Left lobe of liver (tissue), 2 donors: Measurements from ENCODE around the gene SGIP1. TPM values are rescaled to one million over a fixed set of nuclear protein-coding genes. Genes with fewer than 3 reads are reported as not detected.

ENCODE experiments used
- ATAC-seq: fragments of 200-7000 bp; cut with Tn5 transposase; one replicate; pipeline ENCODE4 v1.9.1; 2020; ENCODE audit warnings: mild to moderate bottlenecking, moderate library complexity
- DNase-seq: peaks from one replicate; pipeline ENCODE4 v3.0.0-alpha.2; 2020; ENCODE audit warnings: low spot score
- total RNA-seq: library from RNA; stranded (reverse); gene quantifications from one replicate; pipeline ENCODE4 v1.2.1, GENCODE V29; 2021
- donor health status: DM: no; HTN: no; CAD: no; lungs with moderate emphysema.
- donor health status: DM: no; HTN: yes; CAD: no.

The SGIP1 gene
- total RNA-seq, 1 donor from 2014 or later = 0.30 TPM

- ATAC-seq (no peak), DNase-seq (no peak)
Measured at GRCh38 chr1:66671455-66671854, 137.5 kb downstream of the SGIP1 start.

- ATAC-seq = no peak
- DNase-seq = no peak
Measured at GRCh38 chr1:66676613-66677298, 142.8 kb downstream of the SGIP1 start.

GRCh38 chr1:66678146-66678545, 144.2 kb downstream of the SGIP1 start:
- ATAC-seq = no peak
- DNase-seq = no peak

- no peak for DNase-seq
- no peak for ATAC-seq
Measured at GRCh38 chr1:66679140-66679539, 145.2 kb downstream of the SGIP1 start.

GRCh38 chr1:66681686-66682085, 147.7 kb downstream of the SGIP1 start:
- DNase-seq (no peak), ATAC-seq (no peak)

GRCh38 chr1:66682106-66682505, 148.2 kb downstream of the SGIP1 start:
- DNase-seq = no peak
- ATAC-seq = no peak

GRCh38 chr1:66684353-66684752, 150.4 kb downstream of the SGIP1 start:
- ATAC-seq = no peak
- DNase-seq = no peak

GRCh38 chr1:66685265-66685664, 151.3 kb downstream of the SGIP1 start:
- ATAC-seq (no peak), DNase-seq (no peak)

- DNase-seq (no peak), ATAC-seq (no peak)
Measured at GRCh38 chr1:66685670-66686069, 151.7 kb downstream of the SGIP1 start.

GRCh38 chr1:66686406-66686805, 152.5 kb downstream of the SGIP1 start:
- DNase-seq = no peak
- no peak for ATAC-seq

- ATAC-seq (no peak), DNase-seq (no peak)
Measured at GRCh38 chr1:66687358-66687757, 153.4 kb downstream of the SGIP1 start.

- ATAC-seq = no peak
- no peak for DNase-seq
Measured at GRCh38 chr1:66690666-66691381, 156.9 kb downstream of the SGIP1 start.

- ATAC-seq (no peak), DNase-seq (no peak)
Measured at GRCh38 chr1:66692681-66693080, 158.7 kb downstream of the SGIP1 start.

GRCh38 chr1:66693856-66694255, 159.9 kb downstream of the SGIP1 start:
- DNase-seq (no peak), ATAC-seq (no peak)

- no peak for DNase-seq
- no peak for ATAC-seq
Measured at GRCh38 chr1:66695116-66695515, 161.2 kb downstream of the SGIP1 start.

- no peak for ATAC-seq
- no peak for DNase-seq
Measured at GRCh38 chr1:66696771-66697170, 162.8 kb downstream of the SGIP1 start.

- ATAC-seq (no peak), DNase-seq (no peak)
Measured at GRCh38 chr1:66699213-66699612, 165.3 kb downstream of the SGIP1 start.

GRCh38 chr1:66704177-66704875, 170.4 kb downstream of the SGIP1 start:
- no peak for DNase-seq
- ATAC-seq = no peak

GRCh38 chr1:66705110-66705509, 171.2 kb downstream of the SGIP1 start:
- ATAC-seq = peak; percentile 75
- no peak for DNase-seq

GRCh38 chr1:66711420-66711819, 177.5 kb downstream of the SGIP1 start:
- DNase-seq = no peak
- no peak for ATAC-seq

- DNase-seq (no peak), ATAC-seq (no peak)
Measured at GRCh38 chr1:66712839-66713238, 178.9 kb downstream of the SGIP1 start.

GRCh38 chr1:66723985-66724384, 190.0 kb downstream of the SGIP1 start:
- ATAC-seq (no peak), DNase-seq (no peak)
